ENCODE data around the gene SDK1. TPM values are rescaled to one million over a fixed set of nuclear protein-coding genes. Genes with fewer than 3 reads are reported as not detected.

The SDK1 gene
- total RNA-seq, 6 experiments from 2014 or later = not detected

DNA sequence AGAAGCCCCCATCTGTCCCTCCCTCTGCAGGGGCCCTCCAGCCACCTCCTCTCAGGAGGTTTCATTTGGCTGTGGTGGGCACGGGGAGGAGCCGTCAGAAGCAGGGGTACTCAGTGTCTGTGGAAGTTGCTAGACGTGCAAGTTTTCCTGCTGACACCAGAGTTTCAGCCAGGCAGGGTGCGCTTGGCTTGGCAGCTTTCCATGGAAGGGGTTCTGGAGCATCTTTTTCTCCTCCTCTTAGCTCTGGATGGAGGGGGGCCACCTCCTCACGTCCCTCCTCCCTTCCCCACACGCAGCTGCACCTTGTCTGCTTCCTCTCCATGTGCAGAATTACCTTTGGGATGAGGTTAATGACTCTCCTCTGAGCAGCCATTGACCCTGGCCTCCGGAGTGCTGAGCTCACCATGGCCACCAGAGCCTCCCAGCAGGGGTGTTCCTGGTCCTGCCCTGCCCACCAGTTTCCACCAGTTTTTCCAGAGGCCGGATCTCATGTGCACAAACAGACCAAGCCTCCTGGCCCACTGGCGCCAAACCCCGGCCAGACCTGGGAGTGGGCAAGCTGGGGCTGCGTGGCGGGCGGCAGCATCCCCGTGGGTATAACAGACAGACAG lies 801.3 kb downstream of the SDK1 start:
- TF ChIP-seq, protein P1, sequence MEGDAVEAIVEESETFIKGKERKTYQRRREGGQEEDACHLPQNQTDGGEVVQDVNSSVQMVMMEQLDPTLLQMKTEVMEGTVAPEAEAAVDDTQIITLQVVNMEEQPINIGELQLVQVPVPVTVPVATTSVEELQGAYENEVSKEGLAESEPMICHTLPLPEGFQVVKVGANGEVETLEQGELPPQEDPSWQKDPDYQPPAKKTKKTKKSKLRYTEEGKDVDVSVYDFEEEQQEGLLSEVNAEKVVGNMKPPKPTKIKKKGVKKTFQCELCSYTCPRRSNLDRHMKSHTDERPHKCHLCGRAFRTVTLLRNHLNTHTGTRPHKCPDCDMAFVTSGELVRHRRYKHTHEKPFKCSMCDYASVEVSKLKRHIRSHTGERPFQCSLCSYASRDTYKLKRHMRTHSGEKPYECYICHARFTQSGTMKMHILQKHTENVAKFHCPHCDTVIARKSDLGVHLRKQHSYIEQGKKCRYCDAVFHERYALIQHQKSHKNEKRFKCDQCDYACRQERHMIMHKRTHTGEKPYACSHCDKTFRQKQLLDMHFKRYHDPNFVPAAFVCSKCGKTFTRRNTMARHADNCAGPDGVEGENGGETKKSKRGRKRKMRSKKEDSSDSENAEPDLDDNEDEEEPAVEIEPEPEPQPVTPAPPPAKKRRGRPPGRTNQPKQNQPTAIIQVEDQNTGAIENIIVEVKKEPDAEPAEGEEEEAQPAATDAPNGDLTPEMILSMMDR (IDR thresholded peaks at IDR 0.05) = no peak
- DNase-seq = no peak
- H3K9me3 Mint-ChIP-seq = peaks cover 70% of the 10 kb centered on the region
- no peaks in the 10 kb centered on the region for H3K4me1 Mint-ChIP-seq (ENCODE audit: low read depth)
- peaks cover 11% of the 10 kb centered on the region; the same call in 1 of the 2 replicates for H3K36me3 Mint-ChIP-seq (ENCODE audit: low read depth)
- no peak overlapping the region for H3K27ac Mint-ChIP-seq
- H3K27me3 Mint-ChIP-seq (ENCODE audit: insufficient read depth) = no peaks in the 10 kb centered on the region
- no peak overlapping the region for H3K4me3 Mint-ChIP-seq

DNA sequence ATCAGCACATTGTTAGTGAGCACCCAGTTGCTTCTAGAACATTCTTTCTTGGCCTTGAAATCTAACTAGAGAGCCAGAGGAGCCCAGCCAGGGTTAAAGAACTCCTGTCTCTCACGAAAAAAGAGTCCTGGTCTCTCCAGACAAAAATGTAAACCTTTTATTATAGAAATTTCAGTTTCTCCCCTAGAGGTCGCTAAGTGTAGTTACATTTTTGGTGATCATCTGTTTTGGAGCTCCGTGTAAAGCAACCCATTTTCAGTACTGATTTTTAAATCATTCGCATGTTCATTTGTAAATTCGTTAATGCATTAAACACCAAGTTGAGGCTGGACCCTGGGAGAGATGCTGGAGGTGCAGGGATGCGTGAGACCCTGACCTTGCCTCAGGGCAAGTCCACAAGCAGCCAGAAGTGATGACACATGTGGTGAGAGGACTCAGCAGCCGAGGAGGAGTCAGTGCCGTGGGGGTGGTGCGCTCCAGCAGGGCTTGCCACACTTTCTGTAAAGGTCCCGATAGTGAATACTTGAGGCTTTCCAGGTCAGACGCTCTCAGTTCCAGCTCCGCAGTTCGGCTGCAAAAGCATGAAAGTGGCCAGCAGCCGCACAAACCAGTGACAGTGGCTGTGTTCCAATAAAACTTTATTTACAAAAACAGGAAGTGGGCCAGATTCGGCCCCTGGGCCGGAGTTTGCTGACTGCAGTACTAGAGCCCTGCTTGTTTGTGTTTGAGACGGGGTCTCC lies 802.5 kb downstream of the SDK1 start:
- no peak for DNase-seq
- H3K27ac Mint-ChIP-seq = no peak overlapping the region
- peaks cover 16% of the 10 kb centered on the region for H3K36me3 Mint-ChIP-seq (ENCODE audit: low read depth)
- TF ChIP-seq, protein P1 (IDR thresholded peaks at IDR 0.05) = peak; percentile 46
- no peaks in the 10 kb centered on the region; the same call in 1 of the 2 replicates for H3K27me3 Mint-ChIP-seq (ENCODE audit: insufficient read depth)
- no peaks in the 10 kb centered on the region for H3K4me1 Mint-ChIP-seq (ENCODE audit: low read depth)
- no peak overlapping the region for H3K4me3 Mint-ChIP-seq
- H3K9me3 Mint-ChIP-seq = peaks cover 69% of the 10 kb centered on the region

DNA sequence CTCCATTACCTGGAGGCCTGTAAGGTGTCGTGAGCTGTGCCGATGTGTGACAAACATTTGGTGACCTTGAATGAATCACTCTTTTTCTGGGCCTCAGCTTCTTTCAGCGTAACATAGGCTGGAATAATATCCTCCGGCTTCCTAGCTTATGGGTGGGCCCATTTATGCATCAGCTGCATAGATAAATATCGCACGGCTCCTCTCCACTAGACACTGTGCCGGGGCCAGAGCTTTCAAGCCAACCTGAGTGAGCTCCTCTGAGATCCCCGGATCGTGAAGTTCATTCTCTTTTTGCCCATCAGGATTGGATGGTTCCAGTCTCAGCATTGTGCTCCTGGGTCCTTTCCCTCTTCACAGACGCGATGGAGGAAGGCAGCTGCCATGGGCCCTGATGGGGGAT lies 806.8 kb downstream of the SDK1 start:
- Mint-ChIP-seq H3K36me3 (ENCODE audit: low read depth) (peaks cover 5% of the 10 kb centered on the region; the same call in 1 of the 2 replicates), H3K9me3 (peaks cover 71% of the 10 kb centered on the region), H3K27me3 (ENCODE audit: insufficient read depth) (no peaks in the 10 kb centered on the region; the same call in 1 of the 2 replicates), H3K4me1 (ENCODE audit: low read depth) (no peaks in the 10 kb centered on the region), H3K27ac (no peak overlapping the region), H3K4me3 (no peak overlapping the region)
- no peak for DNase-seq
- TF ChIP-seq, protein P1 (IDR thresholded peaks at IDR 0.05) = no peak

DNA sequence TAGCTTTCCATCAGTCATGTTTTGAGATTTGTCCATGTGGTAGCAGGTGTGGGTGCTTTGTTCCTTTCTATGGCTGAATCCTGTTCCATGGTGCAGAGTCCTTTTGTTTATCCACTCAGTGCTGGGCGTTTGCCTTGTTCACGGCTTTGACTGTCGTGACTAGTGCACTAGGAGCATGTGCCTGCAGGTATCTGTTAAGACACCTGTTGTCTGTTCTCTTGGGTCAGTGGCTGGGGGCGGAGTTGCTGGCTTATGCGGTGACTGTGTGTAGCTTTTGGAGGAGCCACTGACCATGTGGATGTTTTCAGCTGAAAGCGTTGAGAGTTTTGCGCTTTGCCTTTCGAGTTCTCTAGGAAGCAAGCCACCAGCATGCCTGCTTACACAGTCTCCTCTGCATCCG lies 807.9 kb downstream of the SDK1 start:
- DNase-seq = no peak
- Mint-ChIP-seq H3K27me3 (ENCODE audit: insufficient read depth) (no peaks in the 10 kb centered on the region; the same call in 1 of the 2 replicates), H3K36me3 (ENCODE audit: low read depth) (peaks cover 5% of the 10 kb centered on the region; the same call in 1 of the 2 replicates), H3K9me3 (peaks cover 71% of the 10 kb centered on the region), H3K4me3 (no peak overlapping the region), H3K27ac (no peak overlapping the region), H3K4me1 (ENCODE audit: low read depth) (no peaks in the 10 kb centered on the region)
- TF ChIP-seq, protein P1 (IDR thresholded peaks at IDR 0.05) = no peak

DNA sequence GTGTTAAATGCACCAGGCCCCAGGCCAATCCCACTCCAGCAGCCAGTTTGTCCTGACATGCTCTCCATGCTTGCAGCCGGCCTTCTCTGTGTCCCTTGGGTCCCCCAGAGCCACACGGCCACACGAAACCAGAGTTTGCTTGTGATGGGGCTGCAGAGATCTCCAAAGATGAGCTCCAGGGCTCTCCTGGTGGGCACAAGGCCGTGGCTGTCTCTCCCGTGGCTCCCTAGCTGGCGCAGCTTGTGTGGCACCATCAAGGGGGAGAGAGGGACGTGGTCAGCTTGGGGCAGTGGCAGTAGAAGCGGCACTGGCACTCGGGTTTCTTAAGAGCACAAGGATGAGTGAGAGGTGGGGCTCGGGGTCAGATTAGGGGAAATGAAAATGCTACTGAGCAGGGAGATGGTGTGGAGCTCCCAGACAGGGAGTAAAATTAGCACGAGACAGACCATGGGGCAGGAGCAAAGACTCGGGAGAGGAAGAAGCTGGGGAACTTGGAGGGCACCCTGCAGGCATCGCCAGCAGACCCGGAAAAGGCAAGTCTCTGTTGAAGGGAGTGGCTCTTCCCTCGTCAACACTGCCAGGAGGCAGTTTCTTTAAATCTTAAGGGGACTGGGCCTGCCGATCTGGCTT lies 808.5 kb downstream of the SDK1 start:
- Mint-ChIP-seq H3K36me3 (ENCODE audit: low read depth) (peaks cover 5% of the 10 kb centered on the region; the same call in 1 of the 2 replicates), H3K9me3 (peaks cover 66% of the 10 kb centered on the region), H3K27ac (no peak overlapping the region), H3K4me1 (ENCODE audit: low read depth) (no peaks in the 10 kb centered on the region), H3K27me3 (ENCODE audit: insufficient read depth) (no peaks in the 10 kb centered on the region; the same call in 1 of the 2 replicates), H3K4me3 (no peak overlapping the region)
- TF ChIP-seq, protein P1 (IDR thresholded peaks at IDR 0.05) = no peak
- no peak for DNase-seq
